ENCODE measurements around the gene TFDP1.

GRCh38 chr13:113618455-113618854 lies 33.9 kb downstream of the TFDP1 start:
- TF ChIP-seq POLR2AphosphoS5 (IDR thresholded peaks at IDR 0.05; ENCODE audit: borderline replicate concordance, low read depth, low read length) (no peak), EZH2 (IDR thresholded peaks at IDR 0.05) (no peak), FOXP2 (optimal IDR thresholded peaks at IDR 0.05; ENCODE audit: control extremely low read depth, extremely low read length, insufficient read depth) (no peak)
